NCI-H748 treated with DMSO at 0.1 percent for 48 hours (cell line): ENCODE measurements around the gene C22orf15.

ENCODE experiments used
- DNase-seq: peaks from one replicate; lab custom pipeline; 2025; lab: John Stamatoyannopoulos, UW

The C22orf15 gene

GRCh38 chr22:23750714-23751440 lies 11.9 kb upstream of the C22orf15 start, which contains the start of gene ZNF70:
Gene ZNF70, minus strand, starts transcription at chr22:23751112. Its CDS starts 5,972 bp downstream, at chr22:23745140.
- DNase-seq: peak; percentile 54

- no peak for DNase-seq
Observed at GRCh38 chr22:23751441-23751996, 11.3 kb upstream of the C22orf15 start.

GRCh38 chr22:23752090-23752691 lies 10.6 kb upstream of the C22orf15 start:
- DNase-seq: no peak

- DNase-seq: no peak
Observed at GRCh38 chr22:23752750-23753149, 10.0 kb upstream of the C22orf15 start.

GRCh38 chr22:23753385-23753784 lies 9.4 kb upstream of the C22orf15 start:
- DNase-seq: no peak

- no peak for DNase-seq
Observed at GRCh38 chr22:23754220-23754919, 8.4 kb upstream of the C22orf15 start, which contains the start of gene VPREB3. Gene VPREB3, minus strand, starts transcription at chr22:23754425. Its CDS starts 62 bp downstream, at chr22:23754363.

GRCh38 chr22:23754980-23755636 lies 7.7 kb upstream of the C22orf15 start:
- DNase-seq: no peak

- DNase-seq: no peak
Observed at GRCh38 chr22:23755711-23756110, 7.1 kb upstream of the C22orf15 start.

- no peak for DNase-seq
Observed at GRCh38 chr22:23756891-23757290, 5.9 kb upstream of the C22orf15 start.

- no peak for DNase-seq
Observed at GRCh38 chr22:23759566-23759965, 3.2 kb upstream of the C22orf15 start.

- DNase-seq: no peak
Observed at GRCh38 chr22:23760056-23760455, 2.7 kb upstream of the C22orf15 start.

- no peak for DNase-seq
Observed at GRCh38 chr22:23763579-23763945, 772 bp downstream of the C22orf15 start.

- DNase-seq: no peak
Observed at GRCh38 chr22:23763954-23764353, 1.2 kb downstream of the C22orf15 start.

GRCh38 chr22:23764899-23765881 lies 2.4 kb downstream of the C22orf15 start:
- no peak for DNase-seq

- no peak for DNase-seq
Observed at GRCh38 chr22:23767303-23767672, 4.5 kb downstream of the C22orf15 start.

- peak; percentile 42 for DNase-seq
Observed at GRCh38 chr22:23767673-23768548, 5.1 kb downstream of the C22orf15 start, which contains the start of gene CHCHD10. Gene CHCHD10, minus strand, starts transcription at chr22:23767972. Its CDS starts 98 bp downstream, at chr22:23767874.

GRCh38 chr22:23769321-23769965 lies 6.7 kb downstream of the C22orf15 start:
- DNase-seq: no peak

GRCh38 chr22:23772315-23772648 lies 9.5 kb downstream of the C22orf15 start:
- DNase-seq: no peak
